GM06990 (cell line): ENCODE data around the gene TAL1.

Source experiments
- DNase-seq: peaks from one replicate; pipeline ENCODE4 v3.0.0-alpha.2; 2011; ENCODE audit not compliant: insufficient read length; ENCODE audit errors: extremely low read depth
- H3K27me3 ChIP-seq: replicated peaks from 2 replicates; pipeline ENCODE4 v1.6.0; 2011; ENCODE audit warnings: low read length; ENCODE audit not compliant: control insufficient read depth, insufficient read depth
- H3K36me3 ChIP-seq: 2 replicates; pipeline ENCODE4 v1.5.1; 2011; ENCODE audit warnings: low read length; ENCODE audit not compliant: control insufficient read depth, insufficient read depth
- H3K4me3 ChIP-seq: replicated peaks from 2 replicates; pipeline ENCODE4 v1.5.1; 2011; ENCODE audit warnings: low read depth, mild to moderate bottlenecking, control low read depth, low read length
- CTCF ChIP-seq: IDR thresholded peaks from 2 replicates; pipeline ENCODE4 v1.5.1; 2011; ENCODE audit warnings: low read length, control low read depth, mild to moderate bottlenecking, inconsistent platforms; ENCODE audit not compliant: insufficient read depth, poor library complexity, severe bottlenecking

The TAL1 gene

DNA sequence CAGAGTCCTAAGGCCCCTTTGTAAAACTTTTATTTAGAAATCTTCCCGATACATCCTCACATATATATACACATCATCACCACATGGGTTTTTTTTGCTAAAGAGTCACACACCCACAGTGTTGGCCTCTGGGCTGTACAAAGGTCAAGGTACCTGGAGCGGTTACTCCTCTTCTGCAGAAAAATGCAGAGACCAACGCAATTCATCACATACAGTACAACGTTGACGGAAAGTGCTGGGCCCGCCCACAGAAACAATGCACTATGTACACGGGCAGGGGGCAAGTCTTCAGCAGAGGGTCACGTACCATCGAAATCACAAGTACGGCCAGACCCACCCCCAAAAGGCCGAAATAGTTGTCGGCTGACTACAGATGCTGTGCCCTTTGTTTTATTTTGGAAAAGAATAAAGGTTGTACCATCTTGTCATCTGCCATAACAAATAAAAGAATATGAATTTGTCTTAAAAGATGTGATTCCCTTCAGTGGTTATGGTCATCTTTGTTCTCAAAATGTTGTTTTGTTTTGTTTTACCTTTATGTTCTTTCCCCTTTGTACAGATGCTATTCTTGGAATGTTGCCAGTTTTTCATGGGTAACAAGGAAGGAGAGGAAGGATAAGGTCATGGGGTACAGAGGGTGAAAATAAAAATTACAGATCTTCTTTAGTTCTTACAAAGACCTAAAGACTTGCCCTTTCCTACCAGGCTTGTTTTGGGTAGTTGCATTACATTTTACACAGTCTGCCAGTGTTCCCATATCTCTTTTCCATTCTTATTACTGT, 15.6 kb downstream of the TAL1 start:
- no peak for TF ChIP-seq CTCF
- H3K27me3 ChIP-seq, result no peaks in the 10 kb centered on the region; the same call in 1 of the 2 replicates
- no peak for DNase-seq
- no peak overlapping the region for H3K4me3 ChIP-seq
- no peaks in the 10 kb centered on the region for H3K36me3 ChIP-seq

GRCh38 chr1:47215713-47216112, 16.3 kb downstream of the TAL1 start:
- Histone ChIP-seq H3K4me3 (no peak overlapping the region), H3K27me3 (no peaks in the 10 kb centered on the region; the same call in 1 of the 2 replicates), H3K36me3 (no peaks in the 10 kb centered on the region)
- no peak for DNase-seq
- no peak for TF ChIP-seq CTCF

DNA sequence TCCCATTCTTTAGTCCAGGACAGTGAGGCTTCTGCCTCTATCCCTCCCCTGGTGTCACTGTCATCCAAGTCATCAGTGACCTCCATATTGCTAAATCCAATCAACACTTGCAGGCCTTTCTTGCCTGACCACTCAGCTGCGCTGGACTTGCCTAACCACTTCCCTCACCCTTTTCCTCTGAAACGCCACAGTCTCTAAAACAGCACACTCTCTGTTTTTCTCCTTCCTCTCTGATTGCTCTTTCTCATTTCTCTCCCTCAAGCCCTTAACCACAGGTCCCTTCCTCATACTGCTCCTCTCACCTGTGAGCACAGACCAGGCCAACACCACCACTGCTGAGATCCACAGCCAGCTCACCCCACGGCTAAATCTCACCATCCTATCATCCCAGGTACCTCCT, 17.5 kb downstream of the TAL1 start:
- no peak for TF ChIP-seq CTCF
- Histone ChIP-seq H3K4me3 (no peak overlapping the region), H3K27me3 (no peaks in the 10 kb centered on the region), H3K36me3 (no peaks in the 10 kb centered on the region)
- DNase-seq, result no peak

DNA sequence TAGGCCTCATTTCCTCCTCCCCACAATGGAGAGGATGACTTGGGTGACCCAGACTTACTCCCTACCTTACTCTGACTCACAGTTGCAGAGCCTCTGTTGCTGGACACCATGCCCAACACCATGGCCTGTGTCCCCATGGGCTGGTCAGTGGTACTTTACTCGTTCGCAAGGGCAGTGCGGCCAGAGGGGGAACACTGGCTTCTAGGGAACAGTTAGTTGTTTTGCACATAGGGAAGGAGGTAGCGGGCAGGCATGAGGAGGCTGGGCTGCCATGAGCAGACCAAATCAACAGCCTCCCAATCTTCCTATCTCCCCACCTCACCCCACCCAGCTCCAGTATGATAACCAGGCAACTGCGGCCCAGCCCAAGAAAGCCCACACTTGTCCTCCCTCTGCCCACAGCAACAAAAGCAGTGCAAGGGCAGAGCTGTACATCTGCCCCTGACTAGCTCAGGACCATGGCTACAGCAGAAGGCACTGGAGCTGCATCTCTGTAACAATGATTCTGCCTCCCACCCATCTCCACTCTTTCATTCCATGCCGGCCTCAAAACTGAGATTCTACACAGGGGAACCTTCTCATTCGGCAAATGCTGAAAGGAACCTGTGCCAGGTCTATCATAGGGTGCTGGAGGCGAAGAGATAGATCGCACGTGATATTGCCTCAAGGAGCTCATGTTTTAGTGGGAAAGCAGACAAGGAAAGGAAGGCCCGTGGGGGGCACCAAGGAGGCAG, 18.6 kb downstream of the TAL1 start:
- TF ChIP-seq CTCF, result no peak
- no peak for DNase-seq
- Histone ChIP-seq H3K36me3 (no peaks in the 10 kb centered on the region), H3K4me3 (no peak overlapping the region), H3K27me3 (peaks cover 2% of the 10 kb centered on the region; the same call in 1 of the 2 replicates)

- Histone ChIP-seq H3K4me3 (no peak overlapping the region), H3K27me3 (peaks cover 4% of the 10 kb centered on the region; the same call in 1 of the 2 replicates), H3K36me3 (no peaks in the 10 kb centered on the region)
- no peak for DNase-seq
- TF ChIP-seq CTCF, result no peak
These were observed 19.3 kb downstream of the TAL1 start for GRCh38 chr1:47212636-47213229.
